Measurements from ENCODE around the gene SUN3. TPM values are rescaled to one million over a fixed set of nuclear protein-coding genes. Genes with fewer than 3 reads are reported as not detected.
"Not testable (repeated sequence)": the region's sequence is repeated elsewhere in the genome, so short reads cannot be mapped to it uniquely, and the experiment has no call there.

SUN3 gene
- total and polyA plus RNA-seq, 2 donors from 2014 or later, result 0.54 TPM; not detected in 1

GRCh38 chr7:47945261-47946015 is 83.5 kb downstream of the SUN3 start:
- intact Hi-C loops (cut with DNase I), result loop anchor here (10.0 kb wide), 1 partner anchor 159 kb away; no protein-coding TSS in a partner anchor
- no peaks in the 10 kb centered on the region for H3K27me3 ChIP-seq (ENCODE audit: control insufficient read depth, insufficient read depth, low read length)
- FAIRE-seq (peak; percentile 63), DNase-seq (peak in 4 of 5 donors; percentile 72 to 86 (median 76))
- H3K9me3 ChIP-seq (ENCODE audit: control insufficient read depth in 2 of 3, insufficient read depth in 1 of 3, low read length in 3 of 3), result no peaks in the 10 kb centered on the region
- H3K36me3 ChIP-seq (ENCODE audit: control insufficient read depth in 2 of 3, insufficient read depth in 3 of 3, low read length in 3 of 3), result no peaks in the 10 kb centered on the region
- no peak overlapping the region for H3K9ac ChIP-seq (ENCODE audit: low read length in 3 of 3)
- H3K27ac ChIP-seq (ENCODE audit: low read depth in 2 of 2, low read length in 2 of 2), result no peak overlapping the region
- H3K4me3 ChIP-seq (ENCODE audit: low read length in 3 of 3), result no peak overlapping the region
- peak; percentile 81 for TF ChIP-seq CTCF (IDR thresholded peaks at IDR 0.05; ENCODE audit: borderline replicate concordance, extremely low read depth, insufficient read depth)
- peaks cover 0 to 6% (median 4%) of the 10 kb centered on the region in 3 donors for H3K4me1 ChIP-seq (ENCODE audit: control insufficient read depth in 2 of 3, insufficient read depth in 2 of 3, low read depth in 1 of 3, low read length in 3 of 3)

GRCh38 chr7:47944536-47945260 is 84.2 kb downstream of the SUN3 start:
- no peak for TF ChIP-seq CTCF (IDR thresholded peaks at IDR 0.05; ENCODE audit: borderline replicate concordance, extremely low read depth, insufficient read depth)
- Histone ChIP-seq H3K9ac (ENCODE audit: low read length in 3 of 3) (no peak overlapping the region), H3K4me3 (ENCODE audit: low read length in 3 of 3) (no peak overlapping the region), H3K27ac (ENCODE audit: low read depth in 2 of 2, low read length in 2 of 2) (no peak overlapping the region), H3K9me3 (ENCODE audit: control insufficient read depth in 2 of 3, insufficient read depth in 1 of 3, low read length in 3 of 3) (no peaks in the 10 kb centered on the region), H3K4me1 (ENCODE audit: control insufficient read depth in 2 of 3, insufficient read depth in 2 of 3, low read depth in 1 of 3, low read length in 3 of 3) (peaks cover 0 to 6% (median 4%) of the 10 kb centered on the region in 3 donors), H3K27me3 (ENCODE audit: control insufficient read depth, insufficient read depth, low read length) (no peaks in the 10 kb centered on the region), H3K36me3 (ENCODE audit: control insufficient read depth in 2 of 3, insufficient read depth in 3 of 3, low read length in 3 of 3) (no peaks in the 10 kb centered on the region)
- intact Hi-C loops (cut with DNase I), result loop anchor here (10.0 kb wide), 1 partner anchor 160 kb away; no protein-coding TSS in a partner anchor
- DNase-seq, result no peak
- no peak for FAIRE-seq

- peaks cover 0 to 6% (median 4%) of the 10 kb centered on the region in 3 donors for H3K4me1 ChIP-seq (ENCODE audit: control insufficient read depth in 2 of 3, insufficient read depth in 2 of 3, low read depth in 1 of 3, low read length in 3 of 3)
- no peaks in the 10 kb centered on the region for H3K27me3 ChIP-seq (ENCODE audit: control insufficient read depth, insufficient read depth, low read length)
- H3K27ac ChIP-seq (ENCODE audit: low read depth in 2 of 2, low read length in 2 of 2), result no peak overlapping the region
- no peak overlapping the region for H3K9ac ChIP-seq (ENCODE audit: low read length in 3 of 3)
- FAIRE-seq (no peak), DNase-seq (no peak)
- H3K9me3 ChIP-seq (ENCODE audit: control insufficient read depth in 2 of 3, insufficient read depth in 1 of 3, low read length in 3 of 3), result no peaks in the 10 kb centered on the region
- H3K4me3 ChIP-seq (ENCODE audit: low read length in 3 of 3), result no peak overlapping the region
- no peaks in the 10 kb centered on the region for H3K36me3 ChIP-seq (ENCODE audit: control insufficient read depth in 2 of 3, insufficient read depth in 3 of 3, low read length in 3 of 3)
- intact Hi-C loops (cut with DNase I), result loop anchor here (10.0 kb wide), 1 partner anchor 161 kb away; no protein-coding TSS in a partner anchor
- TF ChIP-seq CTCF (IDR thresholded peaks at IDR 0.05; ENCODE audit: borderline replicate concordance, extremely low read depth, insufficient read depth), result no peak
Observed at GRCh38 chr7:47943676-47944474, 85.0 kb downstream of the SUN3 start.

- intact Hi-C loops (cut with DNase I), result loop anchor here (10.0 kb wide), 1 partner anchor 162 kb away; no protein-coding TSS in a partner anchor
Observed at GRCh38 chr7:47942651-47943050, 86.3 kb downstream of the SUN3 start.

More at GRCh38 chr7:47942651-47943050, 86.3 kb downstream of the SUN3 start:
- not testable (repeated sequence) for H3K27me3 ChIP-seq (ENCODE audit: control insufficient read depth, insufficient read depth, low read length); H3K9me3 ChIP-seq (ENCODE audit: control insufficient read depth in 2 of 3, insufficient read depth in 1 of 3, low read length in 3 of 3); H3K4me3 ChIP-seq (ENCODE audit: low read length in 3 of 3); H3K4me1 ChIP-seq (ENCODE audit: control insufficient read depth in 2 of 3, insufficient read depth in 2 of 3, low read depth in 1 of 3, low read length in 3 of 3); H3K9ac ChIP-seq (ENCODE audit: low read length in 3 of 3); H3K27ac ChIP-seq (ENCODE audit: low read depth in 2 of 2, low read length in 2 of 2); H3K36me3 ChIP-seq (ENCODE audit: control insufficient read depth in 2 of 3, insufficient read depth in 3 of 3, low read length in 3 of 3); DNase-seq; FAIRE-seq
